K562 (cell line): ENCODE results near the gene C2orf92. TPM values are rescaled to one million over a fixed set of nuclear protein-coding genes. Genes with fewer than 3 reads are reported as not detected.

Experiments
- ATAC-seq: fragments of 200-7000 bp; cut with Tn5 transposase; 3 replicates; pipeline ENCODE4 v1.9.1; 2020; ENCODE audit warnings: moderate library complexity
- BruUV-seq: library from RNA; stranded (reverse); fragments of 400-500 nt; replicated peaks from 2 replicates; lab custom pipeline; 2021; lab: Mats Ljungman, UMichigan
- CTCF ChIA-PET: fragments of 300-600 bp; formaldehyde crosslinking; extraction: SDS; loops from one replicate; lab custom pipeline; 2021; ENCODE audit warnings: low intra/inter-chr PET ratio; lab: Yijun Ruan, JAX
- POLR2A ChIA-PET: fragments of 300-600, 350-650 bp; sonication (Branson Sonifier 250); formaldehyde crosslinking; extraction: SDS; loops from one replicate; lab custom pipeline; 2021; ENCODE audit warnings: antibody characterized with exemption, inconsistent platforms; lab: Yijun Ruan, JAX
- DNase-seq, 4 experiments: peaks; one replicate each; pipeline versions ENCODE4 v3.0.0 to v3.0.0-alpha.2; 2011 to 2018; ENCODE audit warnings: low spot score in 3 of 4, mixed read lengths in 3 of 4; ENCODE audit errors: extremely low read depth in 1 of 4
- FAIRE-seq: peaks from 2 replicates; lab custom pipeline; 2011; peaks lifted over from hg19 to GRCh38; lab: Jason Lieb, UNC
- H2AFZ ChIP-seq: 2 replicates; pipeline ENCODE4 v1.6.0; 2011; ENCODE audit warnings: low read depth, low read length, control low read depth, inconsistent platforms
- H3K27ac ChIP-seq: fragments of 200-600 bp; 3 replicates; pipeline ENCODE4 v1.8.0; 2011; ENCODE audit warnings: low read depth, mild to moderate bottlenecking, control low read depth, inconsistent platforms, low read length, moderate library complexity, mixed read lengths; ENCODE audit errors: extremely low read depth
- H3K27me3 ChIP-seq, 2 experiments: fragments of 300-600 bp in 1 of 2; 2 replicates in 1 of 2; 3 replicates in 1 of 2; pipeline versions ENCODE4 v1.6.0 to v1.8.0; 2011; ENCODE audit warnings: inconsistent platforms in 2 of 2, low read length in 2 of 2, mild to moderate bottlenecking in 1 of 2, mixed read lengths in 1 of 2, moderate library complexity in 1 of 2; ENCODE audit not compliant: control insufficient read depth in 2 of 2, insufficient read depth in 2 of 2
- H3K36me3 ChIP-seq: fragments of 300-600 bp; 3 replicates; pipeline ENCODE4 v1.8.0; 2011; ENCODE audit warnings: mild to moderate bottlenecking, low read length, inconsistent platforms; ENCODE audit not compliant: control insufficient read depth, insufficient read depth
- H3K4me1 ChIP-seq, 2 experiments: fragments of 200-600 bp in 1 of 2; replicated peaks in 1 of 2; 2 replicates in 1 of 2; 3 replicates in 1 of 2; pipeline versions ENCODE4 v1.5.1 to v1.8.0; 2011; ENCODE audit warnings: inconsistent platforms in 2 of 2, low read length in 2 of 2, mild to moderate bottlenecking in 1 of 2, mixed read lengths in 1 of 2, moderate library complexity in 1 of 2; ENCODE audit not compliant: control insufficient read depth in 2 of 2, insufficient read depth in 2 of 2
- H3K4me2 ChIP-seq: 2 replicates; pipeline ENCODE4 v1.6.1; 2011; ENCODE audit warnings: low read length, control low read depth, inconsistent platforms, mixed read lengths; ENCODE audit not compliant: insufficient read depth
- H3K4me3 ChIP-seq: fragments of 200-600 bp; sonication (generic), shearing (Covaris generic); 2 replicates; pipeline ENCODE4 v1.5.1; 2016; ENCODE audit warnings: control low read depth, inconsistent platforms
- H3K79me2 ChIP-seq: fragments of 200-600 bp; 3 replicates; pipeline ENCODE4 v1.8.0; 2011; ENCODE audit warnings: low read length, inconsistent platforms; ENCODE audit not compliant: control insufficient read depth, insufficient read depth
- H3K9ac ChIP-seq, 2 experiments: 2 replicates each; pipeline versions ENCODE4 v1.6.0 to v1.6.1; 2011; ENCODE audit warnings: low read depth in 2 of 2, low read length in 2 of 2, control low read depth in 1 of 2, inconsistent platforms in 1 of 2, mild to moderate bottlenecking in 1 of 2, mixed read lengths in 1 of 2; ENCODE audit not compliant: insufficient read depth in 1 of 2
- H3K9me1 ChIP-seq: one replicate; pipeline ENCODE4 v1.6.0; 2011; ENCODE audit warnings: inconsistent platforms, mild to moderate bottlenecking, low read length, moderate library complexity; ENCODE audit not compliant: control insufficient read depth, insufficient read depth
- H3K9me3 ChIP-seq: replicated peaks from 2 replicates; pipeline ENCODE4 v1.5.1; 2011; ENCODE audit warnings: low read depth, low read length, inconsistent platforms; ENCODE audit not compliant: control insufficient read depth, insufficient read depth
- H4K20me1 ChIP-seq: replicated peaks from 2 replicates; pipeline ENCODE4 v1.6.1; 2011; ENCODE audit warnings: low read length, inconsistent platforms, mixed read lengths; ENCODE audit not compliant: control insufficient read depth, insufficient read depth
- ETV6 ChIP-seq, 3 experiments: fragments of 150-350 bp in 1 of 3; sonication (generic) in 1 of 3; formaldehyde crosslinking in 1 of 3; IDR thresholded peaks; 2 replicates each; pipeline versions ENCODE4 v1.6.1 to v1.8.0; 2014 to 2022; ENCODE audit warnings: borderline replicate concordance in 2 of 3, low read depth in 2 of 3, antibody characterized with exemption in 1 of 3, low read length in 1 of 3, mild to moderate bottlenecking in 1 of 3, missing genetic modification reagents in 1 of 3
- PKNOX1 ChIP-seq: fragments of 450-650 bp; IDR thresholded peaks from 2 replicates; pipeline ENCODE4 v1.6.1; 2016
- PML ChIP-seq: IDR thresholded peaks from 2 replicates; pipeline ENCODE4 v1.6.1; 2012; ENCODE audit warnings: low read length, inconsistent platforms
- RBM17 ChIP-seq: fragments of 200-400 bp; formaldehyde crosslinking; IDR thresholded peaks from 2 replicates; pipeline ENCODE4 v1.6.1; 2017; ENCODE audit warnings: low read depth, mild to moderate bottlenecking, low read length, borderline replicate concordance
- ZNF324 ChIP-seq: fragments of 250-450 bp; sonication (Bioruptor Pico); IDR thresholded peaks from 2 replicates; pipeline ENCODE4 v1.4.0; 2020; ENCODE audit warnings: mild to moderate bottlenecking
- in situ Hi-C: fragments of 300-500 bp; cut with MboI; formaldehyde crosslinking; loops from 4 replicates; pipeline ENCODE4 v1.15.0; 2018; ENCODE audit warnings: inconsistent platforms, mixed read lengths
- intact Hi-C: fragments of 100-400 bp; cut with micrococcal nuclease; formaldehyde crosslinking; loops from 2 replicates; pipeline ENCODE4 v1.14.2; 2022
- polyA plus RNA-seq, 8 experiments: library from polyadenylated mRNA; depleted of rRNA in 4 of 8; stranded (reverse) in 5 of 8; unstranded in 3 of 8; fragments of >200 nt; fragmentation: Nextera tagmentation in 2 of 8; fragmentation: Illumina TruSeq in 1 of 8; extraction: Ambion mirVana in 2 of 8; extraction: Trizol in 1 of 8; gene quantifications; 2 replicates each; pipeline versions ENCODE4 v1.2.1 to v1.2.3, GENCODE V29; 2011 to 2014; ENCODE audit warnings: inconsistent platforms in 1 of 8, missing spikeins in 1 of 8
- total RNA-seq, 7 experiments: library from RNA; depleted of rRNA in 6 of 7; stranded (reverse); fragments of >200 nt in 6 of 7; fragmentation: Illumina TruSeq in 2 of 7; extraction: Trizol in 2 of 7; gene quantifications; 2 replicates each; pipeline versions ENCODE4 v1.2.1 to v1.2.3, GENCODE V29; 2011 to 2021; ENCODE audit warnings: low replicate concordance in 1 of 7

Gene C2orf92
- total and polyA plus RNA-seq, 9 of the 15 experiments (the other 6 are each of a cell fraction or from before 2014, with no cell fraction given) = 0.65 to 6.8 (median 3.6) TPM

GRCh38 chr2:97693476-97693875 lies 24.0 kb downstream of the C2orf92 start:
- Histone ChIP-seq H3K36me3 (no peaks in the 10 kb centered on the region), H3K9me1 (no peaks in the 10 kb centered on the region), H3K27me3 (no peaks in the 10 kb centered on the region), H3K4me2 (no peak overlapping the region), H3K4me1 (peaks cover 3 to 4% of the 10 kb centered on the region in 2 experiments; a peak in 3 of 5 replicates), H3K9ac (no peak overlapping the region), H2AFZ (no peak overlapping the region), H3K9me3 (no peaks in the 10 kb centered on the region), H3K27ac (no peak overlapping the region), H3K79me2 (no peaks in the 10 kb centered on the region), H3K4me3 (no peak overlapping the region), H4K20me1 (no peaks in the 10 kb centered on the region)
- BruUV-seq = no TSS peak
- DNase-seq = no peak
- CTCF ChIA-PET = interaction anchor here (1.7 kb wide), 1 partner anchor 103 kb away, joined by 5 read pairs; no protein-coding TSS in a partner anchor
- intact Hi-C loops (no loop called here), in situ Hi-C loops (no loop called here)
- ATAC-seq = no peak
- POLR2A ChIA-PET = interaction anchor here (0.7 kb wide), 1 partner anchor 12 kb away, joined by 4 read pairs; no protein-coding TSS in a partner anchor
- FAIRE-seq = no peak
- TF ChIP-seq ETV6 (IDR thresholded peaks at IDR 0.05; ENCODE audit: borderline replicate concordance in 1 of 2, low read depth in 2 of 2, low read length in 1 of 2) (no peak), ETV6 (CRISPR knock-in tag; IDR thresholded peaks at IDR 0.05; ENCODE audit: borderline replicate concordance) (no peak), PKNOX1 (peak; percentile 49), RBM17 (no peak), ZNF324 (0 out of 2 replicates have a peak, but pooled peaks have one; percentile 46), PML (no peak)
